GM18951 (cell line): Measurements from ENCODE around the gene PTPRQ.
"Not testable (repeated sequence)": the region's sequence is repeated elsewhere in the genome, so short reads cannot be mapped to it uniquely, and the experiment has no call there.

Experiments used
- POLR2A ChIP-seq: IDR thresholded peaks from 4 replicates; pipeline ENCODE4 v1.6.1; 2011; ENCODE audit warnings: mild to moderate bottlenecking; ENCODE audit not compliant: insufficient read length, insufficient read depth; ENCODE audit errors: extremely low read depth
- in situ Hi-C: fragments of 300-500 bp; cut with MboI; formaldehyde crosslinking; loops from one replicate; pipeline ENCODE4 v1.12.0; 2022; ENCODE audit warnings: low sequenced_read_pairs, mixed read lengths, inconsistent platforms; ENCODE audit not compliant: unreplicated experiment

The PTPRQ gene

DNA sequence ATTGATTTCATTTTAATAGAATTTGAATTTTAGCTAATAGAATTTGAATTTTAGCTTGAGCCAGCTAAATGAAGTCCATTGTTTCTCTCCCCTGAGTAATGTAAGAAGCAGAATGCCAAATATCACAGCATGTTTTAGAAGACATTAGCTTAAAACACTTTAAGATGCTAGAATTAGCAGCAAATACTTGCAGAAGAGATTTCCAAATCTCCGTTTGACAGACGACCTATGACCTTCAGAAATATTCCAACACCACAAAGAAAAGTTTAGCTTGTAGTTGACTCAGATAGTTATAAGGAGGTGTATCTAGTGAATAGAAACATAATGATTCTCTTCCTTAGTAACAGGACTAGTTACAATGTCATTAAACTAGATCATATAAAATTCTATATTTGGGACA lies 211.7 kb downstream of the PTPRQ start:
- TF ChIP-seq POLR2A, result no peak
- in situ Hi-C loops, result no loop called here

GRCh38 chr12:80659512-80660063 lies 215.6 kb downstream of the PTPRQ start:
- no peak for TF ChIP-seq POLR2A
- in situ Hi-C loops, result no loop called here

DNA sequence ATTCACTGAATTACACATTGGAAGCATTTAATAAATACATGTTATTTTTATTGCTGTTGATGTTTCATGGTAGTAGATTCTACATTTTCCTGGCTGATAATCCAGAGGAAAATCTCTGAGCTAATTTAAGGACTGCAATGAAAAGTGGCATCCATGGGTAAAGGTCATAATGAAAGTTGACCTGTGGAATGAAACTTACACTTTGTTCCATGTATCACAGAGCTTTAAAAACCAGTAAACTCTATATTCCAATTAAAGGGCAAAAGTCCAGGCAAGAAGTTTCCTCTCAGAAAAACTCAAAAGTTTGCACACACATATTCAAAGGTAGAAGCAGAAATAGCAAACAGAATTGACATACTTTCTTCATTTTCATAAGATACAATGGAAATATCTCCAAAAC lies 218.6 kb downstream of the PTPRQ start:
- in situ Hi-C loops, result no loop called here
- TF ChIP-seq POLR2A, result no peak

DNA sequence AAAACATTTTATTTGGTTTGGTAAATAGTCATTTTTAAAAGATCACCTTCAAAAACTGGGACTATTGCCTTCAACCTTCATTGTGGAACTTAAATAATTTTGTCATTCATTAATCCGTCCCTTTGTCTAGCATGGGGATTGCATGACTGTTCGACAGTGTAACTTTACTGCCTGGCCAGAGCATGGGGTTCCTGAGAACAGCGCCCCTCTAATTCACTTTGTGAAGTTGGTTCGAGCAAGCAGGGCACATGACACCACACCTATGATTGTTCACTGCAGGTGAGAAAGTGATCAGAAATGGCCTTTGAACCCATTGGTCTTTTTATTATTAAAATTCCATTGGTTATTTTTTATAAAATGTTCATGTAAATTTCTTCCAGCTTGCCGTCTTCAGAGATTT lies 226.2 kb downstream of the PTPRQ start:
- TF ChIP-seq POLR2A, result no peak
- in situ Hi-C loops, result no loop called here

- in situ Hi-C loops, result not testable (repeated sequence)
Observed at GRCh38 chr12:80676042-80676636, 232.1 kb downstream of the PTPRQ start.

GRCh38 chr12:80676856-80677255 lies 232.8 kb downstream of the PTPRQ start:
- in situ Hi-C loops, result no loop called here
- no peak for TF ChIP-seq POLR2A

DNA sequence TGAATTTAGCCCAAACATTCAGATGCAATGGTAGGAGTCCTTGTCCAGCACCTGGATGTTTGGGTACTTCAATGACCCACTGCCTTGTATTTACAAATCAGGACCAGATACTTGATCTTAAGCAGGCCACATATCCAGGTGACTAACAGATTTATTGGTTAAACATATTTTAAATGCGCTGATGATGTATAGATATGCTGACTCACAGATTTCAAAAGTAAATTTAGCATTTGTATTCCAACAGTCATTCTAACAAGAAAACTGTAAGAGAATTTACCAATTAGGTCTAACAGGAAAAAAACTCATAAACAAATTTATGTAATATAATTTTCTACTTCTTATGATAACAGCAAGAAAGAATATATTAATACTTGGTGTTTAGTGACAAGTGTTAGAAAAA lies 234.0 kb downstream of the PTPRQ start:
- TF ChIP-seq POLR2A, result no peak
- in situ Hi-C loops, result no loop called here

- in situ Hi-C loops, result no loop called here
- TF ChIP-seq POLR2A, result no peak
Observed at GRCh38 chr12:80679346-80680131, 235.5 kb downstream of the PTPRQ start.

DNA sequence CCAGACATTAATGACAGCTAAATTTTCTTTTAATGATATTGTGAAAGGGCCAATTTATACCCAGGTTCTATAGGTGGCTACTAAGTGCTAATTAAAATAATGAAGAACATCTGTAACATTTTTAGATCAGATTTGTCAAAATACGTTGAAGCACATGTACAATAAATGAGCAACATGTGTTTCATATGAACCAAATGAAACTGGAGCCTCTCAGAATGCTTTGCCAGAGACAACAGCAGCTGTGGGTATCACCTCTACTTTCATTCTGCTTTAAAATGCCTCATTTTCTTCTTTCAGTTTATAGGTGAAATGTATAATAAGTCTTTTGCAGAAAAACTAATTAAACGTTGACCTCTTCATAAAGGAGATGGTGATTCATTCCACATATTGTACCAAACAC lies 237.3 kb downstream of the PTPRQ start:
- in situ Hi-C loops, result no loop called here
- TF ChIP-seq POLR2A, result no peak

DNA sequence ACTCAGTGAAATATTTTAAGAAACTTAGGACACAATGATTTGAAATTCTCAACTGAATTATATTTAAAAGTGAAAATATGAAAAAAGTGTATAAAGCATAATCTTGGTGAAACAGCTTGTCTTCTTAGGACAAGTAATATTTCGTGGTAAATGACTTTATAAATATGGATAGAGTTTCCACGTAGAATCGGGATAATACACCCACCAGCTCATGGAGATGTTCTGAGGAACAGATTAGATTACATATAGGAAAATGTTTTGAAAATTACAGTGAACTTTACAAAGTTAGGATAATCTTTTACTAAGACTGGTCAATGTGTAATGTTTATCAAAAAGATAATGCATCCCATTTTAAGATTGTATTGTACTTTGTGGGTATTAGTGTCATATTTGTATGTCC lies 237.8 kb downstream of the PTPRQ start:
- no peak for TF ChIP-seq POLR2A
- in situ Hi-C loops, result no loop called here

GRCh38 chr12:80684077-80684495 lies 240.1 kb downstream of the PTPRQ start:
- no peak for TF ChIP-seq POLR2A
- in situ Hi-C loops, result no loop called here

- in situ Hi-C loops, result no loop called here
- no peak for TF ChIP-seq POLR2A
Observed at GRCh38 chr12:80690090-80690489, 246.1 kb downstream of the PTPRQ start.

- in situ Hi-C loops, result no loop called here
Observed at GRCh38 chr12:80690513-80690912, 246.5 kb downstream of the PTPRQ start.

GRCh38 chr12:80692114-80692513 lies 248.1 kb downstream of the PTPRQ start:
- no peak for TF ChIP-seq POLR2A
- in situ Hi-C loops, result no loop called here

More at GRCh38 chr12:80690513-80690912, 246.5 kb downstream of the PTPRQ start:
- TF ChIP-seq POLR2A, result no peak

GRCh38 chr12:80697270-80697887 lies 253.3 kb downstream of the PTPRQ start:
- TF ChIP-seq POLR2A, result no peak
- in situ Hi-C loops, result no loop called here
